ENCODE results near the gene IL11. TPM values are rescaled to one million over a fixed set of nuclear protein-coding genes. Genes with fewer than 3 reads are reported as not detected.

The IL11 gene
- total RNA-seq, 4 donors from 2014 or later, result not detected

DNA sequence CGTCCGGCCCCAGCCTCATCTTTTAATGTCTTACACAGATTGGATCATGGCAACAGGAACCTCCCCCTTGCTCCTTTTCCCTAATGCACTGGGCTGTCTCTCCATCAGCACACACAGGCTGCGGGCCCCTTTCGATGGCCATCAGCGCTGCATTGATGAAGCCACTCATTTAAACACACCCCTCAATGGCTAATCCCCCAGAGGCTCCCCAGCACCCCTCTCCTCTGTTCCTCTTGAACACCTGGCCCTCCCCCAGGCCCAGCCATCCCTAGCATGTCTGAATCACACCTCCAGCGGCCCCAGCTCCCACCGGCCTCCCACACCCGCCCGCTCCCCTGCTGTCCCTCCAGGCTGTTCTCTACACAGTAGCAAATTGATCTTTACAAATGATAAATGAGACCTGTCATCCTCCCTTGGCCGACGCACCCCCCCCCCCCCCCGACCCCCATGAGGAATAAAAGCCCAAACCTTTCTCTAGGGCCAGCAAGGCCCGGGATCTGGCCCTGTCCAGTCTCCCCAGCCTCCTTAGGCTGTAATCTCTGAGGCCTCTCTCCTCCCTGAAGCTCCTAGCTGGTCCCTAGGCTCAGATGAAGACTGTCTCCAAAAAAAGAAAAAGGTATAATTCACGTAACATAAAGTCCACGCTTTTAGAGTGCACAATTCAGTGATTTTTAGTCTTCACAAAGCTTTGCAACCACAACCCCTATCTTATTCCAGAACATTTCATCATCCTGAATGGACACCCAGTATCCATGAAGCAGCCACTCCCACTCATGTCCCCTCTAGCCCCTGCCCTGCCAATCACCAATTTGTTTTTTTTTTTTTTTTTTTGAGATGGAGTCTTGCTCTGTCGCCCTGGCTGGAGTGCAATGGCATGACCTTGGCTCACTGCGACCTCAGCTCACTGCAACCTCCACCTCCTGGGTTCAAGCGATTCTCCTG, 22.8 kb upstream of the IL11 start:
- no peak for DNase-seq
- Histone ChIP-seq H3K27me3 (no peaks in the 10 kb centered on the region), H3K9me3 (no peaks in the 10 kb centered on the region), H3K27ac (no peak overlapping the region), H3K36me3 (peaks cover 0 to 26% (median 0%) of the 10 kb centered on the region in 3 donors), H3K4me1 (peaks cover 0 to 17% (median 7%) of the 10 kb centered on the region in 4 donors), H3K4me3 (no peak overlapping the region)
- TF ChIP-seq POLR2A (IDR thresholded peaks at IDR 0.05), result no peak
- no peak for TF ChIP-seq CTCF (IDR thresholded peaks at IDR 0.05)

- peaks cover 5 to 29% (median 18%) of the 10 kb centered on the region in 4 donors for H3K4me1 ChIP-seq
- no peak overlapping the region for H3K27ac ChIP-seq
- no peak for TF ChIP-seq POLR2A (IDR thresholded peaks at IDR 0.05)
- TF ChIP-seq CTCF (IDR thresholded peaks at IDR 0.05), result no peak
- H3K9me3 ChIP-seq, result no peaks in the 10 kb centered on the region
- no peaks in the 10 kb centered on the region for H3K27me3 ChIP-seq
- DNase-seq, result no peak
- no peak overlapping the region for H3K4me3 ChIP-seq
- peaks cover 0 to 38% (median 0%) of the 10 kb centered on the region in 3 donors for H3K36me3 ChIP-seq
These were observed 21.7 kb upstream of the IL11 start for GRCh38 chr19:55391702-55392615.

GRCh38 chr19:55391191-55391670, 21.0 kb upstream of the IL11 start:
- no peak for DNase-seq
- no peaks in the 10 kb centered on the region for H3K9me3 ChIP-seq
- H3K4me3 ChIP-seq, result no peak overlapping the region
- TF ChIP-seq CTCF (IDR thresholded peaks at IDR 0.05), result no peak
- no peak for TF ChIP-seq POLR2A (IDR thresholded peaks at IDR 0.05)
- no peak overlapping the region for H3K27ac ChIP-seq
- H3K4me1 ChIP-seq, result peaks cover 8 to 33% (median 22%) of the 10 kb centered on the region in 4 donors
- H3K36me3 ChIP-seq, result peaks cover 0 to 40% (median 0%) of the 10 kb centered on the region in 3 donors
- H3K27me3 ChIP-seq, result no peaks in the 10 kb centered on the region

DNA sequence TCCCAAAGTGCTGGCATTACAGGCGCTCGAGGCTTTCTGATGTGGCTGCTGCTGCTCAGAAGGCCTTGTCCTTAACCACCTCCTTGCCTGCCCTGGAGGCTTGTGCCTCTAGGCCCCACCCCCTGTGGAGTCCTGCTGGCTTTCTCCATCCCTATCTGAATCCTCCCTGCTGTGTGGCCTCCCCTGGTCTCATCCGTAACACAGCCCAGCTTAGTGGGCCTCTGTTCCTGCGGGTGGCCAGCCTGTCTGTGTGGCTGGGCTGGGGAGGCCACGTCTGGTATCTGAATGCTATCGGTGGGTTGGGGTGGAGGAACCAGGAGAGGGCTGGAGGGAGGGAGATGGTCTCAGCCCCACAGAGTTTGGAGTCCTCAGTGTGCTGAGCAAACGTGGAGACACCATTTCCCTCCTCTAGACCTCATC, 20.2 kb upstream of the IL11 start:
- no peaks in the 10 kb centered on the region for H3K27me3 ChIP-seq
- no peaks in the 10 kb centered on the region for H3K9me3 ChIP-seq
- peaks cover 0 to 40% (median 0%) of the 10 kb centered on the region in 3 donors for H3K36me3 ChIP-seq
- no peak overlapping the region for H3K27ac ChIP-seq
- no peak for DNase-seq
- TF ChIP-seq POLR2A (IDR thresholded peaks at IDR 0.05), result no peak
- no peak for TF ChIP-seq CTCF (IDR thresholded peaks at IDR 0.05)
- peaks cover 8 to 33% (median 22%) of the 10 kb centered on the region in 4 donors for H3K4me1 ChIP-seq
- H3K4me3 ChIP-seq, result no peak overlapping the region

All from Peyer's patch (tissue), 4 donors.